NCI-H748 treated with DMSO at 0.1 percent for 48 hours (cell line): ENCODE data around the gene DNAJC24.

Experiments
- DNase-seq: peaks from one replicate; lab custom pipeline; 2025; lab: John Stamatoyannopoulos, UW

The DNAJC24 gene

DNA sequence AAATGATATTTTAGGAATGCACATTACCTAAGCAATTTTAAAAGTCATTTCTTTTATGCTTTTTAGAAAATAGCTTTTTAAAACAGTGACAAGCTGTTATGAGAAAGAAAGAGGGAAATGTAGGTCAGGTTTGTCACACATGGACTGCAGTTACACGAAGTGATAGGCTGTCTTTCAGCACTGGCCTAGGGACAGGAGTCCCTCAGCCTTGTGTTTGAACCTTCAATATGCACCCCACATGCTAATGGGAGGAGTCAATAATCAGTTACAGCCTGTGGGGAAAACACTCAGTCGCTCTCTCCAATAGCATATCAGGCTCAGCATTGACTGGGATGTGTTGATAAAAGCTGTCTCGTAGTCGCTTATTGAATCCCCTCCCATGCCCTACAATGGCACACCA is 45.8 kb downstream of the DNAJC24 start:
- no peak for DNase-seq

DNA sequence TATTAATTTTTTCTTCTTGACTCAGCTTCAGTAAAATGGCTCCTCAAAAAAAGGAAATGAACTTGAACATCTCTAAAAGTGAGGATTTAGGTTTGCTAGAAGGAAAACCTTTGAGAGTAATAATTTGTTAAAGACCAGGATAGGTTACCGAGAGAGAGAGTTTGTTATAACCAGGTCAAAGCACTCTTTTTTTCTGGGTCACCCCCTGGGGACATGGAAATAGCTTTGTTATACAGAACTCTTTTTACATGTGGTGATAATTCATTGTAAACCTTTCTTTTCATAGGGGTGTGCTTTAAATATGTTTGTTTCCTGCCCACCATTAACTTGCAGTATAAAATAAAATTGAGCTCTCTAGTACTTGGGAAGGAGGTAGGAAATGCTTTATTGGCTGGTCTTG is 47.7 kb downstream of the DNAJC24 start:
- DNase-seq: peak; percentile 51

DNA sequence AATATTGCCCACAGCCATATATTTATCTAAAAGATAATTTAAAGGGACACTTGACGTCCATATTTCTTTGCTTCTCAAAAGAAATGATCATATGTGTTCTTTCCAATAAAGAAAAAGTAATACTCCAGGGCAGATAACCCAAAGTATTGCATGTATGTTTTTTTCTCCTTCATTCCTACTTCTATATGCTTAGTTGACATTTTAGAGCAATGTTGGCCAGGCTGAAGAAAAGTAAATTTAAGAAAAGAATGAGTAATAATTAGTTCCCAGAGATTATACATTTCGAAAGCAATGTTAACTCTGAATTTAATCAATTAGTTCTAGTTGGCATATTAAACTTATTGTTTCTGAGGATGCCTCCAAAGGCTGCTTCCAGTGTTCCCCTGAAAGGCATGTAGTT is 48.2 kb downstream of the DNAJC24 start:
- DNase-seq: no peak

DNA sequence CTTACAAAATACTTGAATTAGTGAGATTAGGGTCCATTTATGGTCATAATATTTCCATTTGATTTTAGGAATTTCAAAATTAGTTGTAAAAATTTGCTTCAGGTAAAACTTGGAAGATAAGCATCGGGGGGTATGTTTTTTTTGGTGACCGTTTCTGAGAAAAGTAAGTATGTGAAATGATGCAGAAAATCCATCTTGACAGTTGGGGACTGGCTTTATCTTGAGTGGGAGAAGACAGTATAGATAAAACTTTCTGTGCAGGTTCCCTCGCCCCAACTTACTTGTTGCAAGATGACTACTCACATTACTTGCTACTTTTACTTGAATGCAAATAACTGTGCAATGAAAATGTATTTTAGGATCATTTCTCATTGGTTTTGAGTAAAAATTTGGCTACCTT is 49.5 kb downstream of the DNAJC24 start:
- DNase-seq: no peak

DNA sequence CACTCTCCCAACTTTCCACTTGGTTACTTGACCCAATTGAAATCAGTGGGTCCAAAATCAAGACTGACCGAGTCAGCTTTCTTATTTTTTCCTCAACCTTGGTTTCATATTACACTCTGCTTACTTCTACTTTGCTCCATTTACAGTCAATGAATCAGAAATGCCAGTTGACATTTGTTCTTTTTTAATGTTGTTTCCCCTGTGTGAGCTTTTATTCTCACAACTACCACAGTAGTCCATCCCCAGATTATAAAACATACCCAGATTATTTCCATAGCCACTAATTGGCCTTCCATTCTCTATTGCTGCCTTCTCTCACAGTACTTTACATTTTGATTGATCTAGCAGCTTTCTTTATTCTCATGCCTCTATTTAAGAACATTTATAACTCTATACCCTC is 50.0 kb downstream of the DNAJC24 start:
- no peak for DNase-seq

DNA sequence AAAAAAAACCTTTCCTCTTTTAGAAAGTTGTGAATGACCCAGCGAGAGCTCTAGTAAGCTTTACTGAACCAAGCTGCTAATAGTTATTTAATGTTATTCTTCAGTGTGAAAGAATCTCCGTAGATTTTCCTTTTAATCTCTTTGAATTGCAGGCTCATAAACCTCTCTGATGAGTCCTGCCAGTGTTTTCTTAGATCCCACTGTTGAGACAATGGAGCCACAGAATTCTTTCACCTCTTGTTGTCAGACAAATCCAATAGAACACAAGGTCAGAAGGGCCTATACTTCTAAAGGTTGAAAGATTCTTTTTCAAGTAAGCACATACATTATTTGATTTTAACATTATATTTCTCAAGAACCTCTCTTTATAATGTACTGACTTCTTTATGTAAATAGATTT is 52.2 kb downstream of the DNAJC24 start:
- no peak for DNase-seq

DNA sequence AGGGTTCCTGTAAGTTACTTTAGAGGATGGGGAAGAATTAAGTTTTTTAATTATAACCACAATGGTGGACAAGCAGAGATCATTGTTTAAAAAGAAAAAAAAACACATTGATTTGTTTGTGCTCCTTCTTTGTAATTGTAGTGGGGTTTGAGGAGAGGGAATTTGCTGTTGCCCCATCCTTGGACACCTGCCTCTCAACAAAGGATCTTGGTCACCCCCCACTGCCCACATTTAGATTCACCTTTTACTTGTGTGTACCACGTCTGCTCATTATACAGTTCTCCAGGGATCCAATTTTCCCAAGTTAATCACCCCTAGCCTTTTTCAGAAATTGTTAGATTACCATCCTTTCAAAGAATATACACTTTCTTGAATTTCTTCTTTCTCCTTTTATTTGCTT is 53.0 kb downstream of the DNAJC24 start:
- peak; percentile 89 for DNase-seq

DNA sequence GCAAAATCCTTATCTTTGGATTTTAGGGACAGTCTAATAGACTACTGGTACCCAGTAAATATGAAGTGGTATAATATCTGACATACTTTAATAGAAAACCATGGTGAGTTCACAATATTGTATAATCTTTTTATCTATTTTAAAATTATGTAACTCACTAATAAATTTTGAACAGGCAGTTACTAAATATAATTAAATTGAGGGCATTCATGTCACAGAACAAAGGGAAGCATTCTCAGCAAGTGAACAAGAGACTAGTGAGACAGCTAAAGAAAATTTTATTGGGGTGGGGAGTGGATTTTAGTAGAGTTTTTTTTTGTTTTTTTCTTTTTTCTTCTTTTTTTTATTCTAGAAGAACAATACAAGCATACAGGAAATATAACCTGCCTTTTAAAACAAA is 55.0 kb downstream of the DNAJC24 start:
- DNase-seq: no peak

DNA sequence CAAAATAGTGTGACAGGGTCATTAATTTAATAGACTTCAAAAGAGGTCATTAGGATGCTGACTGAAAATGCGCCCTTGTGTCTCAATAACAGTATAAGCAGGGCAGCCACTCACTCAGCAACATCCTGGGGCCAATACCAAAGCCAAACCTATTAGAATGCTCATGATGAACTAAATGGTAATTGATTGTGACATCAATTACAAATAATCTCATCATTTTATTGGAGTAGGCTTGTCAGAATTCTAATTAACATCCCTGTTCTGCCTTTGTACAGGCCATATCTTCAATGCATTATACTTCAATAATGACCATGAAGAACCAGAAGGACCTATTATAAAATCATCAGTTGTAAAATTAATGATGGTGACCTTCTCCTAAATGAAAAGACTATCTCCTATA is 64.2 kb downstream of the DNAJC24 start:
- no peak for DNase-seq

DNA sequence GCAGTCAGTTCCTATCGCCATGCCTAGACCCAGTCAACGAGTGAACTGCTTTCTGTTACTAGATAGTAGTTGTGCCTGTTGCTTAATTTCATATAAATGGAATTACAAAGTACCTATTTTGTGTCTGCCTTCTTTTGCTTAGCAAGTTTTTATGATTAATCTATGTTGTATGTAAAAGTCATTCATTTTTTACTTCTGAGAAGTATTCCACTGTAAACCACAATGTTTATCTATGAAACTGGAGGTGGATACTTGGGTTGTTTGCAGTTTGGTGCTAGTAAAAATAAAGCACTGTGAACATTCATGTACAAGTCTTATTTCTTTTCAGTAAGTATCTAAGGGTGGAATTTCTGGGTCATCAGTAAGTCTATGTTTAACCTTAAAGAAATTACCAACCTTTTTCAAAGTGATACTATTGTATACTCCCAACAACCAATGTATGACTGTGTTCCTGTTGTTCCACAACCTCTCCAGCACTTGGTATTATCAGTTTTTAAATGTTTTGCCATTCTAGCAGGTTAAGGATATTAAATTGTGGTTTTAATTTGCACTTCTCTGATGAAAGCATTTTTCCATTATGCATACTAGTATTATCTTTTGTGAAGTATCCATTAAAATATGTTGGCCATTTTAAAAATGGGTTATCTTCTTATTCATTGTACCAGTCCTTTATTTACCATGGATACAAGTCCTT is 68.2 kb downstream of the DNAJC24 start:
- DNase-seq: no peak

DNA sequence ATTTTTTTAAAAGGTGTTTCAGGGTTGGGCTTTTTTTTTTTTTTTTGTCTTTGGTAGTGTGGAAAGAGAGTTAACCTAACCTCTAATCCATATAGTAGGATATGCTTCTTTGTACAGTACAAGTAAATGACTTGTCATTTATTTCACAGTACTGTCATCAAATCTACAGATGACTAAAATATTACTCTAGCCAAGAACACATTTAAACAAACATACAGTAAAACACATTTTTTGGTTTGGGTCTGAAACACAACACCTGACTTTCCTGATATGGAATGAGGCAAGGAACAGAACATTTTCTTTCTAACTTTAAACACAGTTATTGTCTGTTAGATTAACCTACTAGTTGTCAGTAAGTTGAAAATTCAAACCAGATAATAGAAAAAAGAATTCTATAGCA is 71.6 kb downstream of the DNAJC24 start:
- DNase-seq: no peak

DNA sequence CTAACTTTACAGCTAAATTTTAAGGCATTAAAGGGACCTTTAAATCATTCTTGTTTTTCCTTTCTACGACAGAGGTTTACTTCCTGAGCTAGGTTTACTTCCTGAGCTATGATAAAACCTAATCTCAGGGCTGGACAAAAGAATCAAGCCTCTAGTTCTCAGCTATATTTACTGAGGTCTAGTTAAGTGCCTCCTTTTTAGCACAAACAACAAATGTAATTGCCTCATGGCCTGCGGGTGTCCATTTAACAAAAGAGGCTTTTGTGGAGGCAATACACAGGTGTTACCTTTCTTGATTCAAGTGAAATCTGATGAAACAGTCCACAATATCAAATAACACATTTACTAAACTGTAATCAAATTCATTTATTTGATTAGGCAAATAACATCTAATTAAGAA is 72.4 kb downstream of the DNAJC24 start:
- DNase-seq: peak; percentile 95

DNA sequence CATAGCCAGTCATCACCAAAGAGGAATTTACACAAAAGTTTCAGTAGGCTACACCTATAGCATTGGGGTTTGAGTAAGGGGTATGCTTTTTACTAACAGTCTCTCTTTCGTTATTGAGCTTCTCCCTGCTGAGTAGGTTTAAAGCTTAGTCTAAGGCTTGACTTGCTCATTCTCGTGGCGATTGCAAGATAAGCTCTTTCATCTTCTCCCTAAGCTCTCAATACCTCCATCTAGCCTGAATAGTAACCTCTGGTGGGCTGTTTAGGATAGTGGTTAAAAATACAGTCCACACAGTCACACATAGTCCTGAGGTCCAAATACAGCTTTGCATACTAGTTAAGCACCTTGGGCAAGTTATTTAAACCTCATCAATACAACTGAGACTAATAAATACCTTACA is 74.1 kb downstream of the DNAJC24 start:
- DNase-seq: peak; percentile 63

DNA sequence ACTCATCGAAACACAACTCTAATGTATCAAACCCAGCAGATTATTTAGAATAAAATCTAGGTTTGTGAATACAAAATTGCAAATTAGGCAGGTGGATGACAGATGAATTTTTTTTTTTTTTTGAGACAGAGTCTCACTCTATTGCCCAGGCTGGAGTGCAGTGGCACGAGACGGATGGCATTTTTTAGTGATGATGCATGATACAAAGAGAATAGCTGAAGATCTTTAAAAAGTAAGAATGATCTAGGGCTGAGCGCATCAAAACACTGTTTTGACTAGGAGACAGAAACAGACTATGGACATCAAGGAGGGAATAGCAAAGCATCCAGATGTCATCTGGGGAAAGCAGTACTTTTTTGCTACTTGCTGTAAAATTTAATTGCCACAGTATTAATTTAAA is 76.0 kb downstream of the DNAJC24 start:
- DNase-seq: no peak

DNA sequence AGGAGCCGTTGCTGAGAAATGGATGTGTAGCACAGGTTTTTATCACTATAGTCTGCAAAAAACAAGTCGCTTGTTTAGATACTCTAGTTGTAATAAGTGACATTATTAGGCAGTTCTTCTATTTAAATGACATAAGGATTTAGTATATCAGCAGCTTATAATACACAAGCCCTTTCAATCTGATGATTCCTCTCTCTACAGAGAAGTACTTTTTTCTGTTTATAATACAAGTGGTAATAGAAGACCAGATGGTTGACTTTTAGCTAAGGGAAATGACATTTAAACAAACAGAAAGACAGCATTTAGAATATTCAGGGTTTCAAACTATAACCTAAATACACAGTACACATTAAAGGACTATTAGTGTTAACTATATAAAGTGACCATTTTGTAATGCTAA is 79.4 kb downstream of the DNAJC24 start:
- peak; percentile 46 for DNase-seq

DNA sequence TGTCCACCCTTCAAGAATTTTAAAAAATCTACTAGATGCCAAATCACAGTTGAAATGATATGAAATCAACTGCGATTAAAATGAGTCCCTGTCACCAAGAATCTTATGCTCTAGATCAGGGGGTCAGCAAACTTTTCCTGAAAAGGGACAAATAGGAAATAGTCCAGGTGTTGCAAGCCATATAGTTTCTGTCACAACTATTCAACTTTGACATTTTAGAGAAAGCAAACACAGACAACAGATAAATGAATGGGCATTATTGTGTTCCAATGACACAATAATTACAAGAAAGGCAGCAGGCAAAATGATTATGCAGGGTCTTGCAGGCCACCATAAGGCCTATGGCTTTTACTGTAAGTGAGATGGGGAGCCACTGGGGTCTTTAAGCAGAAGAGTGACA is 81.2 kb downstream of the DNAJC24 start:
- DNase-seq: no peak

DNA sequence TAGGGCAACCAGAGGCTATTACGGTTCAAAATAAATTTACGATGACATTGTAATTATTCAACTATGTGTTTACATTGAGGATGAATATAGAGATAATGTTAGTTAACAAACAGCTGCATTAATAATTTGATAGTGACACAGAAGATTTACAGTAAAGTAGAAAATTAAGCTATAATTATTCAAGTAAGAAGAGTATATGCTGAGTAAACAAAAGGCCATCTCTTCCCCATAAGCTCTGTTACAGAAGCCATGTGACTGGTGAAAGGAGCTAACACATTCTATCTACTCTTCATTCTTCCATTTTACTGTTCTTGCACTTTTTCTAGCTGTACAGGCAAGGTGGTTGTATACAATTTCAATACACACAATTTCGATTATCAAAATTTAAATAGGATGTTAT is 85.5 kb downstream of the DNAJC24 start:
- no peak for DNase-seq

DNA sequence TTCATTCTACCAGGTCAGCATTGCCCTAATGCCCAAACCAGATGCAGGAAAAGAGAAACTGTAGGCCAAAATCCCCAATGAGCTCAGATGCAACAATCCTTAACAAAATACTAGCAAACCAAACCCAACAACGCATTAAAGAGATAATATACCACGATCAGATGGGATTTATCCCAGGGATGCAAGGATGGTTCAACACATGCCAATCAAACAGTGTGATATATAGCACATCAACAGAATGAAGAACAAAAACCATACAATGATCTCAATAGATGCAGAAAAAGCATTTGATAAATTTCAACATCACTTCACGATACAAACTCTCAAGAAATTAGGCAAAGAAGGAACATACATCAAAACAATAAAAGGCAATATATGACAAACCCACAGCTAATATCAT is 94.8 kb downstream of the DNAJC24 start:
- DNase-seq: no peak

DNA sequence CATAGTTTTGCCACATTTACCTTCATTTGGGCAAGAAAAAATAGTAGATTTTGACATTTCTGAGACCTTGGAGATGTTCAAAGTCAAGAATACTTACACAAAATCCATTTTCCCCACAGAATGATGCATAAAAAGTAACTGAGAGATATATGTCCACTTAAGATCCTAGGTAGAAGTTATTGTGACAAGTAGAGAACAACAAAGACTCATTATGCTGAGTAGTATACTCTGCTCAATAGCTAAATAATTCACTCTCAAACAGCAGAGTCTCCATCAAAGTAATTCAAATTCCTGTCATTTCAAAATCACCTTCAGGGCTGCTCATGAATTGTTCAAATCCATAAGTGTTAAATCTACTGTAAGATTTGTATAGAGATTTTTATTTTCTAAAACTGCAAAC is 104.4 kb downstream of the DNAJC24 start:
- DNase-seq: no peak

DNA sequence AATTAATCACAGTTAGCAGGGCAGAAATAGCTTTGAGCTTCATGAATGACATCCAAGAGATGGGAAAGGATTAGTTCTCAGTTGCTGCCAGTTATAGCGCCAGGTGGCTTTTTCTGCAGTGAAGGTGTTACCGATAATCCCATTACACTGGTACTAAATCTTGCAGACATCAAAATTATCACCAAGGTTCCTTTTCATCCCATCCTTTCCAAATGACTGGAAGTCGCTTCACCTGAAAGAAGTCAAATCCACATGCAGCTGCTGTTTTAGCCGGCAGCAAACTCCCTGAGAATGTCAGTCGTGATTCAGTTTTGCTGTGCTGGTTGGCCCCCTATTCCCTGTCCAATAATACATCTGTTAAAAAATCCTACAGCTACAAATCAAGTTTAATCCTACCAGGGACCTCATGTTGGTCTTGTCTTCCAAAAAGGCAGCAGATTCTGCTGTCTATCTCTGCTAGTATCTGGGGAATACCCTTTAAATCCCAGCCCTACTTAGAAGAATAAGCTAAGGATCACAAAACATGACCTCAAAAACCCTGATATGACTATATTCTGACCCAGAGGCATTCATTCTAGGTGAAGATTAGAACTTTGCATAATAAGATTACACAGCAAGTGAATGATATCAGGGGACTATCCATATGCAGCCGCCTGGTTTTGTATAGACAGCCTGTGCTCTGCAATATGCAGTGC is 108.0 kb downstream of the DNAJC24 start:
- DNase-seq: no peak

DNA sequence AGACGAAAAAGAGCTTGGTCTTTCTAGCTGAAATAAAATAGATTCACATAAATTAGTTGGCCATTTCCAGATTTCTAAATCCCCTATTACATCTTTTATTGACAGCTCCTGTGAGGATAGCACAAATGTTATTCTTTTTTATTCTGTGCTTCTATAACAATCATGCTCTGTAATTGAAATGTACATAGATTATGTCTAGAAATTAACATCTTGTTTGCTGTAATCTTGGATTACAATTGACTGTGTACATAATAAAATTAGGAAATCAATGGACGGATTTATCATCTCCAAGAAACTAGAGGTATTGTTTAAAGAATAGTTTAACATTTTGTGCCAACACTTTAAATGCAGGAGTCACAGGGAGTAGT is 108.5 kb downstream of the DNAJC24 start:
- no peak for DNase-seq

DNA sequence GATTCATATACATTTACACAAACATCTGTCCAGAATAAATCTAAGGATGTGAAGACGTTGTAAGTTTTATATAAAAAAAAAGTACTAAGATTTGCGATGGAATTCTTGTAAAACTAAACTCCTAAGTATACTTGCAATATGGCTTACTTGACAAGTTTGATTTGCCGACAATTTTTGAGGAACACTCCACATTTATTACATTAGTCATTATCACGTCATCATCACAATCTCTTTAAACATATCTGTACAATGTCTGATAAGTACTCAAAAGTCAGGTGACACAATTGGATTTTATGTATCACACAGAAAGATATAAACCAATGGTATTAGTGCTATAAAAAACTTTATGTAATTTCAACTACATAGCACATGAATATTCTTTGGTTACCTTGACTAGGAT is 109.4 kb downstream of the DNAJC24 start:
- no peak for DNase-seq

DNA sequence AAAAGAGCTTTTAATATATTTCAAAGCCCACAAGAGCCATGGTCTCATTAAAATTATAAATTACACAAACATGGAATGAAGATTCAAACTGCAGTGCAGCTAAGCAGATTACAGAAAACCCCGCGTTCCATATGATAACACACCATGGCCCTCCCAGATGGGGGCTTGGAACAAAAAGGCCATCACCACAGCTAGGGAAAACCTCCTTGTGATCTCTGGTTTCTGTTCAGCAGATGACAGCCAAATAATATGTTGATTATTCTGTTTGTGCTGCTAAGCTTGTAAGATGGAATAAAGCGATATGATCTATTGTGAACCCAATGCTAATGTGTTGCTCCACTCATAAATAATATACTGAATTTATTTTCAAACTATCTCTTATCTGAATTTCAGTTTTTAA is 111.3 kb downstream of the DNAJC24 start:
- DNase-seq: no peak
